KOPT-K1 (cell line): ENCODE measurements around the gene NAGPA.

ENCODE experiments used
- H3K27ac ChIP-seq: fragments of 200-600 bp; sonication (generic); 2 replicates; pipeline ENCODE4 v1.5.1; 2016; ENCODE audit warnings: antibody characterized with exemption, mild to moderate bottlenecking, low read depth, low read length; ENCODE audit not compliant: poor library complexity, severe bottlenecking
- H3K36me3 ChIP-seq: fragments of 200-600 bp; sonication (generic); 2 replicates; pipeline ENCODE4 v1.5.1; 2017; ENCODE audit warnings: antibody characterized with exemption, mild to moderate bottlenecking, low read length, moderate library complexity; ENCODE audit not compliant: insufficient read depth
- H3K9me3 ChIP-seq: fragments of 200-600 bp; sonication (generic); 2 replicates; pipeline ENCODE4 v1.5.1; 2017; ENCODE audit warnings: antibody characterized with exemption, low read length, mild to moderate bottlenecking; ENCODE audit not compliant: insufficient read depth, poor library complexity, severe bottlenecking

The NAGPA gene

GRCh38 chr16:5069048-5069447 lies 35.3 kb upstream of the NAGPA start:
- H3K27ac ChIP-seq, result no peak overlapping the region
- H3K36me3 ChIP-seq, result peaks cover 3% of the 10 kb centered on the region; the same call in 1 of the 2 replicates
- H3K9me3 ChIP-seq, result no peaks in the 10 kb centered on the region

GRCh38 chr16:5066511-5066910 lies 32.8 kb upstream of the NAGPA start:
- no peaks in the 10 kb centered on the region for H3K36me3 ChIP-seq
- H3K27ac ChIP-seq, result no peak overlapping the region
- no peaks in the 10 kb centered on the region for H3K9me3 ChIP-seq

- Histone ChIP-seq H3K27ac (no peak within 1 kb of the TSS), H3K9me3 (no peaks in the 10 kb centered on the region), H3K36me3 (no peaks in the 10 kb centered on the region)
These were observed 32.1 kb upstream of the NAGPA start, which contains the start of gene C16orf89 for GRCh38 chr16:5065813-5066212. TSS of gene C16orf89 (minus strand) at chr16:5065956. CDS start at chr16:5065908, 48 bp downstream.

GRCh38 chr16:5065326-5065725 lies 31.6 kb upstream of the NAGPA start:
- Histone ChIP-seq H3K36me3 (no peaks in the 10 kb centered on the region), H3K27ac (no peak overlapping the region), H3K9me3 (no peaks in the 10 kb centered on the region)

GRCh38 chr16:5064915-5065314 lies 31.2 kb upstream of the NAGPA start:
- Histone ChIP-seq H3K36me3 (no peaks in the 10 kb centered on the region), H3K27ac (no peak overlapping the region), H3K9me3 (no peaks in the 10 kb centered on the region)

- H3K27ac ChIP-seq, result no peak overlapping the region
- no peaks in the 10 kb centered on the region for H3K9me3 ChIP-seq
- no peaks in the 10 kb centered on the region for H3K36me3 ChIP-seq
These were observed 29.3 kb upstream of the NAGPA start for GRCh38 chr16:5062790-5063765.

- H3K36me3 ChIP-seq, result no peaks in the 10 kb centered on the region
- H3K27ac ChIP-seq, result no peak overlapping the region
- H3K9me3 ChIP-seq, result no peaks in the 10 kb centered on the region
These were observed 28.3 kb upstream of the NAGPA start for GRCh38 chr16:5062051-5062450.

- Histone ChIP-seq H3K27ac (no peak overlapping the region), H3K36me3 (no peaks in the 10 kb centered on the region), H3K9me3 (no peaks in the 10 kb centered on the region)
These were observed 26.4 kb upstream of the NAGPA start for GRCh38 chr16:5060073-5060641.

GRCh38 chr16:5059386-5060072 lies 25.8 kb upstream of the NAGPA start:
- no peak overlapping the region for H3K27ac ChIP-seq
- H3K9me3 ChIP-seq, result no peaks in the 10 kb centered on the region
- H3K36me3 ChIP-seq, result no peaks in the 10 kb centered on the region

GRCh38 chr16:5058476-5058875 lies 24.7 kb upstream of the NAGPA start:
- Histone ChIP-seq H3K36me3 (no peaks in the 10 kb centered on the region), H3K27ac (no peak overlapping the region), H3K9me3 (no peaks in the 10 kb centered on the region)

- H3K36me3 ChIP-seq, result no peaks in the 10 kb centered on the region
- H3K9me3 ChIP-seq, result no peaks in the 10 kb centered on the region
- no peak overlapping the region for H3K27ac ChIP-seq
These were observed 22.6 kb upstream of the NAGPA start for GRCh38 chr16:5056352-5056751.

- Histone ChIP-seq H3K27ac (no peak overlapping the region), H3K36me3 (no peaks in the 10 kb centered on the region), H3K9me3 (peaks cover 7% of the 10 kb centered on the region)
These were observed 21.4 kb upstream of the NAGPA start for GRCh38 chr16:5054876-5055865.

- no peaks in the 10 kb centered on the region for H3K36me3 ChIP-seq
- H3K27ac ChIP-seq, result no peak overlapping the region
- H3K9me3 ChIP-seq, result peaks cover 7% of the 10 kb centered on the region
These were observed 13.2 kb upstream of the NAGPA start for GRCh38 chr16:5046914-5047313.

- H3K36me3 ChIP-seq, result no peaks in the 10 kb centered on the region
- H3K27ac ChIP-seq, result no peak overlapping the region
- peaks cover 2% of the 10 kb centered on the region for H3K9me3 ChIP-seq
These were observed 11.9 kb upstream of the NAGPA start for GRCh38 chr16:5045499-5046115.
